HG02840 (cell line): ENCODE results near the gene HNF4A.

Experiments used
- ATAC-seq: cut with Tn5 transposase; IDR thresholded peaks from one replicate; pipeline ENCODE4 v1.9.1; 2021; ENCODE audit warnings: mild to moderate bottlenecking, moderate library complexity, moderate number of reproducible peaks; ENCODE audit not compliant: unreplicated experiment, low FRiP score

The HNF4A gene

GRCh38 chr20:44419131-44419844 lies 63.8 kb downstream of the HNF4A start:
- no peak for ATAC-seq

- no peak for ATAC-seq
Observed at GRCh38 chr20:44420497-44420896, 65.0 kb downstream of the HNF4A start.

GRCh38 chr20:44422083-44422482 lies 66.6 kb downstream of the HNF4A start:
- no peak for ATAC-seq

- no peak for ATAC-seq
Observed at GRCh38 chr20:44423480-44423879, 68.0 kb downstream of the HNF4A start.

- ATAC-seq = no peak
Observed at GRCh38 chr20:44424039-44424495, 68.6 kb downstream of the HNF4A start.

GRCh38 chr20:44425923-44426322 lies 70.4 kb downstream of the HNF4A start:
- no peak for ATAC-seq

GRCh38 chr20:44426879-44427790 lies 71.6 kb downstream of the HNF4A start:
- ATAC-seq = no peak

- no peak for ATAC-seq
Observed at GRCh38 chr20:44427804-44428173, 72.3 kb downstream of the HNF4A start.

GRCh38 chr20:44428174-44429016 lies 72.9 kb downstream of the HNF4A start:
- no peak for ATAC-seq

GRCh38 chr20:44429017-44429339 lies 73.5 kb downstream of the HNF4A start:
- ATAC-seq = no peak

GRCh38 chr20:44429419-44430269 lies 74.1 kb downstream of the HNF4A start:
- ATAC-seq = no peak

- no peak for ATAC-seq
Observed at GRCh38 chr20:44430270-44431065, 75.0 kb downstream of the HNF4A start.

- ATAC-seq = no peak
Observed at GRCh38 chr20:44431118-44431501, 75.6 kb downstream of the HNF4A start.

GRCh38 chr20:44431502-44432234 lies 76.2 kb downstream of the HNF4A start:
- no peak for ATAC-seq

GRCh38 chr20:44432618-44433577 lies 77.4 kb downstream of the HNF4A start:
- no peak for ATAC-seq

- no peak for ATAC-seq
Observed at GRCh38 chr20:44433751-44434538, 78.4 kb downstream of the HNF4A start.
